GM23338 (cell line): ENCODE results near the gene SPATA31E1. TPM values are rescaled to one million over a fixed set of nuclear protein-coding genes. Genes with fewer than 3 reads are reported as not detected.
"Not testable (repeated sequence)": the region's sequence is repeated elsewhere in the genome, so short reads cannot be mapped to it uniquely, and the experiment has no call there.

Experiments
- ATAC-seq: fragments of 200-7000 bp; cut with Tn5 transposase; 3 replicates; pipeline ENCODE4 v1.9.1; 2020
- DNase-seq: peaks from one replicate; pipeline ENCODE4 v3.0.0-alpha.2; 2015; ENCODE audit warnings: low spot score
- H2AFZ ChIP-seq: fragments of 200-600 bp; sonication (generic); 2 replicates; pipeline ENCODE4 v1.8.0; 2016; ENCODE audit warnings: antibody characterized with exemption, mild to moderate bottlenecking, moderate library complexity
- H3F3A ChIP-seq: fragments of 200-600 bp; sonication (generic); replicated peaks from 2 replicates; pipeline ENCODE4 v1.8.0; 2017; ENCODE audit warnings: antibody characterized with exemption, mixed run types, low read depth
- H3K27ac ChIP-seq: fragments of 200-600 bp; sonication (generic); 2 replicates; pipeline ENCODE4 v1.6.1; 2016; ENCODE audit warnings: low read depth
- H3K27me3 ChIP-seq: fragments of 200-600 bp; sonication (generic); 2 replicates; pipeline ENCODE4 v1.8.0; 2016; ENCODE audit warnings: mild to moderate bottlenecking, mixed run types, moderate library complexity; ENCODE audit not compliant: insufficient read depth
- H3K36me3 ChIP-seq: fragments of 200-600 bp; sonication (generic); 2 replicates; pipeline ENCODE4 v1.8.0; 2016; ENCODE audit warnings: mild to moderate bottlenecking; ENCODE audit not compliant: insufficient read depth
- H3K4me1 ChIP-seq: fragments of 200-600 bp; sonication (generic); 2 replicates; pipeline ENCODE4 v1.8.0; 2016; ENCODE audit warnings: mild to moderate bottlenecking, moderate library complexity; ENCODE audit not compliant: insufficient read depth
- H3K4me2 ChIP-seq: fragments of 200-600 bp; sonication (generic); 2 replicates; pipeline ENCODE4 v1.7.1; 2017; ENCODE audit warnings: mixed run types
- H3K4me3 ChIP-seq: fragments of 200-600 bp; sonication (generic); 2 replicates; pipeline ENCODE4 v1.6.1; 2016; ENCODE audit warnings: mixed run types
- H3K79me2 ChIP-seq: fragments of 200-600 bp; sonication (generic); replicated peaks from 2 replicates; pipeline ENCODE4 v1.8.0; 2017; ENCODE audit warnings: mild to moderate bottlenecking; ENCODE audit not compliant: insufficient read depth
- H3K9me2 ChIP-seq: fragments of 200-600 bp; sonication (generic); 2 replicates; pipeline ENCODE4 v1.8.0; 2017; ENCODE audit not compliant: insufficient read depth
- H4K20me1 ChIP-seq: fragments of 200-600 bp; sonication (generic); replicated peaks from 2 replicates; pipeline ENCODE4 v1.8.0; 2017; ENCODE audit warnings: mild to moderate bottlenecking; ENCODE audit not compliant: insufficient read depth
- H3K27ac Mint-ChIP-seq: 2 replicates; pipeline ENCODE4 v1.8.0; 2020; ENCODE audit warnings: inconsistent platforms, mild to moderate bottlenecking, moderate library complexity, mixed read lengths
- H3K27me3 Mint-ChIP-seq: 3 replicates; pipeline ENCODE4 v1.8.0; 2022; ENCODE audit warnings: low read depth, mild to moderate bottlenecking, moderate library complexity, mixed read lengths, inconsistent platforms; ENCODE audit not compliant: insufficient read depth, poor library complexity
- H3K36me3 Mint-ChIP-seq: 3 replicates; pipeline ENCODE4 v1.8.0; 2021; ENCODE audit warnings: low read depth, mild to moderate bottlenecking, inconsistent platforms, moderate library complexity, mixed read lengths
- H3K4me1 Mint-ChIP-seq: 3 replicates; pipeline ENCODE4 v1.8.0; 2020; ENCODE audit warnings: mild to moderate bottlenecking, inconsistent platforms, mixed read lengths
- H3K4me3 Mint-ChIP-seq: 3 replicates; pipeline ENCODE4 v1.8.0; 2021; ENCODE audit warnings: moderate library complexity, mild to moderate bottlenecking, inconsistent platforms, mixed read lengths
- H3K9me3 Mint-ChIP-seq: 3 replicates; pipeline ENCODE4 v1.8.0; 2020; ENCODE audit warnings: moderate library complexity, mild to moderate bottlenecking, inconsistent platforms, mixed read lengths
- polyA plus RNA-seq: library from polyadenylated mRNA; unstranded; fragments of >200 nt; fragmentation: Nextera tagmentation; extraction: Ambion mirVana; gene quantifications from 2 replicates; pipeline ENCODE4 v1.2.1, GENCODE V29; 2016
- total RNA-seq: library from RNA; depleted of rRNA; stranded (reverse); fragments of >200 nt; shearing (Covaris generic); gene quantifications from 2 replicates; pipeline ENCODE4 v1.2.3, GENCODE V29; 2014
- TF ChIP-seq, protein P1 (sequence below): fragments of 250-450 bp; sonication (Bioruptor Pico); IDR thresholded peaks from 2 replicates; pipeline ENCODE4 v1.5.0; 2020; ENCODE audit warnings: mild to moderate bottlenecking, moderate library complexity
- TF ChIP-seq, protein P2 (sequence below), 2 experiments: fragments of 200-600 bp in 1 of 2; sonication (generic) in 1 of 2; conservative IDR thresholded peaks; 2 replicates each; pipeline versions ENCODE4 v1.5.1 to v1.6.1; 2016 to 2017; ENCODE audit warnings: antibody characterized with exemption in 2 of 2, low read depth in 2 of 2, mild to moderate bottlenecking in 2 of 2, moderate library complexity in 1 of 2

SPATA31E1 gene
- total and polyA plus RNA-seq, 2 experiments from 2014 or later = 0.05 TPM; not detected in 1

DNA sequence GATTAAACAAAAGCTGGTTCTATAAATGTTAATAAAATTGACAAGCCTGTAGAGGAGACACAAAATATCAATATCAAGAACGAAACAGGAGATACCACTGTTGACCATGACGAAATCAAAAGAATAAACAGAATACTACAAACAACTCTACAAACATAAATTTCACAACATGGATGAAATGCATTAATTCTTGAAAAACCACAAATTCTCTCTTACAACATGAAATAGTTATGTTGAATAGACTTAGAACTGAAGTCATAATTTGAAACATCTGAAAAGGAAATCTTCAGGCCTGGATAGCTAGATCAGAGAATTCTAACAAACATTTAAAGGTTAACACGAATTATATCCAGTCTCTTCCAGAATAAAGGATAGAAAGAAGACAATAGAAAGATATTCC lies 28.1 kb downstream of the SPATA31E1 start:
- H3K4me3 ChIP-seq = no peak overlapping the region
- Mint-ChIP-seq H3K36me3 (no peaks in the 10 kb centered on the region), H3K27ac (no peak overlapping the region), H3K9me3 (peaks cover 3% of the 10 kb centered on the region; the same call in 1 of the 3 replicates), H3K4me1 (peaks cover 5% of the 10 kb centered on the region; the same call in 1 of the 3 replicates), H3K27me3 (no peaks in the 10 kb centered on the region), H3K4me3 (no peak overlapping the region)
- no peaks in the 10 kb centered on the region for H4K20me1 ChIP-seq
- H3K36me3 ChIP-seq = no peaks in the 10 kb centered on the region
- TF ChIP-seq, protein P1, sequence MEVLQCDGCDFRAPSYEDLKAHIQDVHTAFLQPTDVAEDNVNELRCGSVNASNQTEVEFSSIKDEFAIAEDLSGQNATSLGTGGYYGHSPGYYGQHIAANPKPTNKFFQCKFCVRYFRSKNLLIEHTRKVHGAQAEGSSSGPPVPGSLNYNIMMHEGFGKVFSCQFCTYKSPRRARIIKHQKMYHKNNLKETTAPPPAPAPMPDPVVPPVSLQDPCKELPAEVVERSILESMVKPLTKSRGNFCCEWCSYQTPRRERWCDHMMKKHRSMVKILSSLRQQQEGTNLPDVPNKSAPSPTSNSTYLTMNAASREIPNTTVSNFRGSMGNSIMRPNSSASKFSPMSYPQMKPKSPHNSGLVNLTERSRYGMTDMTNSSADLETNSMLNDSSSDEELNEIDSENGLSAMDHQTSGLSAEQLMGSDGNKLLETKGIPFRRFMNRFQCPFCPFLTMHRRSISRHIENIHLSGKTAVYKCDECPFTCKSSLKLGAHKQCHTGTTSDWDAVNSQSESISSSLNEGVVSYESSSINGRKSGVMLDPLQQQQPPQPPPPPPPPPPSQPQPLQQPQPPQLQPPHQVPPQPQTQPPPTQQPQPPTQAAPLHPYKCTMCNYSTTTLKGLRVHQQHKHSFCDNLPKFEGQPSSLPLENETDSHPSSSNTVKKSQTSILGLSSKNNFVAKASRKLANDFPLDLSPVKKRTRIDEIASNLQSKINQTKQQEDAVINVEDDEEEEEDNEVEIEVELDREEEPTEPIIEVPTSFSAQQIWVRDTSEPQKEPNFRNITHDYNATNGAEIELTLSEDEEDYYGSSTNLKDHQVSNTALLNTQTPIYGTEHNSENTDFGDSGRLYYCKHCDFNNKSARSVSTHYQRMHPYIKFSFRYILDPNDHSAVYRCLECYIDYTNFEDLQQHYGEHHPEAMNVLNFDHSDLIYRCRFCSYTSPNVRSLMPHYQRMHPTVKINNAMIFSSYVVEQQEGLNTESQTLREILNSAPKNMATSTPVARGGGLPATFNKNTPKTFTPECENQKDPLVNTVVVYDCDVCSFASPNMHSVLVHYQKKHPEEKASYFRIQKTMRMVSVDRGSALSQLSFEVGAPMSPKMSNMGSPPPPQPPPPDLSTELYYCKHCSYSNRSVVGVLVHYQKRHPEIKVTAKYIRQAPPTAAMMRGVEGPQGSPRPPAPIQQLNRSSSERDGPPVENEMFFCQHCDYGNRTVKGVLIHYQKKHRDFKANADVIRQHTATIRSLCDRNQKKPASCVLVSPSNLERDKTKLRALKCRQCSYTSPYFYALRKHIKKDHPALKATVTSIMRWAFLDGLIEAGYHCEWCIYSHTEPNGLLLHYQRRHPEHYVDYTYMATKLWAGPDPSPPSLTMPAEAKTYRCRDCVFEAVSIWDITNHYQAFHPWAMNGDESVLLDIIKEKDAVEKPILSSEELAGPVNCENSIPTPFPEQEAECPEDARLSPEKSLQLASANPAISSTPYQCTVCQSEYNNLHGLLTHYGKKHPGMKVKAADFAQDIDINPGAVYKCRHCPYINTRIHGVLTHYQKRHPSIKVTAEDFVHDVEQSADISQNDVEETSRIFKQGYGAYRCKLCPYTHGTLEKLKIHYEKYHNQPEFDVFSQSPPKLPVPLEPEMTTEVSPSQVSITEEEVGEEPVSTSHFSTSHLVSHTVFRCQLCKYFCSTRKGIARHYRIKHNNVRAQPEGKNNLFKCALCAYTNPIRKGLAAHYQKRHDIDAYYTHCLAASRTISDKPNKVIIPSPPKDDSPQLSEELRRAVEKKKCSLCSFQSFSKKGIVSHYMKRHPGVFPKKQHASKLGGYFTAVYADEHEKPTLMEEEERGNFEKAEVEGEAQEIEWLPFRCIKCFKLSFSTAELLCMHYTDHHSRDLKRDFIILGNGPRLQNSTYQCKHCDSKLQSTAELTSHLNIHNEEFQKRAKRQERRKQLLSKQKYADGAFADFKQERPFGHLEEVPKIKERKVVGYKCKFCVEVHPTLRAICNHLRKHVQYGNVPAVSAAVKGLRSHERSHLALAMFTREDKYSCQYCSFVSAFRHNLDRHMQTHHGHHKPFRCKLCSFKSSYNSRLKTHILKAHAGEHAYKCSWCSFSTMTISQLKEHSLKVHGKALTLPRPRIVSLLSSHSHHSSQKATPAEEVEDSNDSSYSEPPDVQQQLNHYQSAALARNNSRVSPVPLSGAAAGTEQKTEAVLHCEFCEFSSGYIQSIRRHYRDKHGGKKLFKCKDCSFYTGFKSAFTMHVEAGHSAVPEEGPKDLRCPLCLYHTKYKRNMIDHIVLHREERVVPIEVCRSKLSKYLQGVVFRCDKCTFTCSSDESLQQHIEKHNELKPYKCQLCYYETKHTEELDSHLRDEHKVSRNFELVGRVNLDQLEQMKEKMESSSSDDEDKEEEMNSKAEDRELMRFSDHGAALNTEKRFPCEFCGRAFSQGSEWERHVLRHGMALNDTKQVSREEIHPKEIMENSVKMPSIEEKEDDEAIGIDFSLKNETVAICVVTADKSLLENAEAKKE (CRISPR knock-in tag) = no peak
- TF ChIP-seq, protein P2, sequence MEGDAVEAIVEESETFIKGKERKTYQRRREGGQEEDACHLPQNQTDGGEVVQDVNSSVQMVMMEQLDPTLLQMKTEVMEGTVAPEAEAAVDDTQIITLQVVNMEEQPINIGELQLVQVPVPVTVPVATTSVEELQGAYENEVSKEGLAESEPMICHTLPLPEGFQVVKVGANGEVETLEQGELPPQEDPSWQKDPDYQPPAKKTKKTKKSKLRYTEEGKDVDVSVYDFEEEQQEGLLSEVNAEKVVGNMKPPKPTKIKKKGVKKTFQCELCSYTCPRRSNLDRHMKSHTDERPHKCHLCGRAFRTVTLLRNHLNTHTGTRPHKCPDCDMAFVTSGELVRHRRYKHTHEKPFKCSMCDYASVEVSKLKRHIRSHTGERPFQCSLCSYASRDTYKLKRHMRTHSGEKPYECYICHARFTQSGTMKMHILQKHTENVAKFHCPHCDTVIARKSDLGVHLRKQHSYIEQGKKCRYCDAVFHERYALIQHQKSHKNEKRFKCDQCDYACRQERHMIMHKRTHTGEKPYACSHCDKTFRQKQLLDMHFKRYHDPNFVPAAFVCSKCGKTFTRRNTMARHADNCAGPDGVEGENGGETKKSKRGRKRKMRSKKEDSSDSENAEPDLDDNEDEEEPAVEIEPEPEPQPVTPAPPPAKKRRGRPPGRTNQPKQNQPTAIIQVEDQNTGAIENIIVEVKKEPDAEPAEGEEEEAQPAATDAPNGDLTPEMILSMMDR (conservative IDR thresholded peaks at IDR 0.05; ENCODE audit: low read depth in 2 of 2) = no peak
- H2AFZ ChIP-seq = no peak overlapping the region
- DNase-seq = no peak
- no peak for ATAC-seq
- no peaks in the 10 kb centered on the region; the same call in 1 of the 2 replicates for H3K4me1 ChIP-seq
- H3K79me2 ChIP-seq = no peaks in the 10 kb centered on the region
- no peak overlapping the region for H3K4me2 ChIP-seq
- H3F3A ChIP-seq = no peaks in the 10 kb centered on the region
- no peaks in the 10 kb centered on the region for H3K9me2 ChIP-seq
- no peaks in the 10 kb centered on the region for H3K27me3 ChIP-seq
- H3K27ac ChIP-seq = no peak overlapping the region

DNA sequence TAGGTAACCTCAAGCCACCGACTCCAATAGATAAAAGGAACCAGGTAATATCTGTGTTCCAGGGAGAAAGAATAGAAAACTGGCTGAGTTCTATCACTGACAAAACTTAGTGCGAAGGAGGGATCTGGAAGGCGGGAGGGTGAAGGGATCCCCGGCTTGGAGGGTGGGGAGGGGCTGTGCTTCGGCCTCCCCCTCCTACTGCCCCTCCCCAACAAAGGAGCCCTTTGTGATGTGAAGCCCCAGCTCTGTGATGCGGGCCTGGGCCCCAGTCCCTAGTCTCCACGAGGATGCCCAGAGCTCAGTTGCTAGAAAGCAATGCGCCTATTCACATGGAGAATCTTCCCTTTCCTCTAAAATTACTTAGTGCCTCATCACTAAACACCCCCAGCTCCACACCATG lies 35.0 kb downstream of the SPATA31E1 start, which contains the start of gene SPATA31C1:
Gene SPATA31C1 (plus strand): TSS at position 301 of the 400 bp plus-strand sequence.
- not testable (repeated sequence) for H3K9me3 Mint-ChIP-seq, H3K27ac Mint-ChIP-seq, H3K36me3 ChIP-seq, H3K4me3 ChIP-seq, H3K4me1 Mint-ChIP-seq, H4K20me1 ChIP-seq, H3K4me2 ChIP-seq, H3K27me3 Mint-ChIP-seq, H3K36me3 Mint-ChIP-seq, ATAC-seq, H2AFZ ChIP-seq, H3K4me3 Mint-ChIP-seq, H3K4me1 ChIP-seq, H3K27ac ChIP-seq, DNase-seq, H3K79me2 ChIP-seq, H3K9me2 ChIP-seq, H3K27me3 ChIP-seq, H3F3A ChIP-seq

DNA sequence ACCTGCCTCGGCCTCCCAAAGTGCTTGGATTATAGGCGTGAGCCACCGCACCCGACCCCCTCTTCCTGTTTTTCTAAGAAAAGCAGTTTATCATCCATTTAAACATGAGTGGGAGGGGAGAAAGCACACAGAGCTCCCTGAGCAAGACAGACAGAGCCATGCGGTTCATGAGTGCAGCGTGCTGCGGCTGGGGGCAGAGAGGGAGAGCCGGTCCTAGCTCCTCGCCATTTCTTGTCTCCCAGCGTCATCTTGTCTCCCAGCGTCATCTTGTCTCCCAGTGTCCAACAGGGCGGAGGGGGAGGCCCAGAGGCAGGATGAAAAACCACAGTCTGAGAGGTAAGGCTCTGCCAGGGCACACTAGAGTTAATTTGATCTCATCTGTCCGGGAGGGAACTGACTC lies 36.3 kb downstream of the SPATA31E1 start:
- not testable (repeated sequence) for H3K27ac Mint-ChIP-seq

DNA sequence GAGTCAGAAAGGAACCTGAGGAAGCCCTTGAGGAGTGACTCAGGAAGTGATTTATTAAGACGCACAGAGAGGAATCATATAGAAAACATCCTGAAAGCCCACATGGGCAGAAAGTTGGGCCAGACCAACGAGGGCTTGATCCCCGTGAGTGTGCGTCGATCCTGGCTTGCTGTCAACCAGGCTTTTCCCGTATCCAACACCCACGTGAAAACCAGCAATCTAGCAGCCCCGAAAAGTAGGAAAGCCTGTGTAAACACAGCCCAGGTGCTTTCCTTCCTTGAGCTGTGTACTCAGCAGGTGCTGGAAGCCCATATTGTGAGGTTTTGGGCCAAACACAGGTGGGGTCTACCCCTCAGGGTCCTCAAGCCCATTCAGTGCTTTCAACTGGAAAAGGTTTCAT lies 38.9 kb downstream of the SPATA31E1 start:
- H3K79me2 ChIP-seq, H3K4me1 ChIP-seq, H3K27ac Mint-ChIP-seq, H3K4me2 ChIP-seq, H3K4me3 ChIP-seq, H3K9me2 ChIP-seq, H3K27me3 Mint-ChIP-seq, H2AFZ ChIP-seq, H3F3A ChIP-seq, ATAC-seq, H3K36me3 ChIP-seq, H3K9me3 Mint-ChIP-seq, H3K27ac ChIP-seq, H3K27me3 ChIP-seq, H3K4me3 Mint-ChIP-seq, DNase-seq, H3K36me3 Mint-ChIP-seq, H4K20me1 ChIP-seq, H3K4me1 Mint-ChIP-seq: not testable (repeated sequence)

More for the DNA sequence above, 36.3 kb downstream of the SPATA31E1 start:
- H3K27me3 ChIP-seq, H3K4me1 ChIP-seq, ATAC-seq, H3K4me1 Mint-ChIP-seq, H3K79me2 ChIP-seq, DNase-seq, H3K27me3 Mint-ChIP-seq, H3K27ac ChIP-seq, H3K9me3 Mint-ChIP-seq, H4K20me1 ChIP-seq, H3K9me2 ChIP-seq, H3F3A ChIP-seq, H3K36me3 ChIP-seq, H2AFZ ChIP-seq, H3K4me3 Mint-ChIP-seq, H3K4me3 ChIP-seq, H3K36me3 Mint-ChIP-seq, H3K4me2 ChIP-seq: not testable (repeated sequence)
